ENCODE results near the gene ST3GAL3. TPM values are rescaled to one million over a fixed set of nuclear protein-coding genes. Genes with fewer than 3 reads are reported as not detected.

Gene ST3GAL3
- total RNA-seq, 1 experiment from 2014 or later: 4.1 TPM

Small RNA genes within 50 kb of the gene (small RNA-seq; reads per million reads assigned to genes)
- gene AL451062.2 (0 reads per million in 2 experiments), gene RF00026 (0 reads per million in 2 experiments)

Other genes starting within 250 kb of the ST3GAL3 start
- 6.3 and 8.7 TPM in 2 replicates for gene PTPRF, start 176.7 kb upstream of the ST3GAL3 start, total RNA-seq (2014; rRNA removed; shearing (Covaris generic))
- gene KDM4A, start 57.4 kb upstream of the ST3GAL3 start, total RNA-seq (2014; rRNA removed; shearing (Covaris generic)): 26.4 and 28.6 TPM in 2 replicates
- gene ARTN, start 226.3 kb downstream of the ST3GAL3 start, total RNA-seq (2014; rRNA removed; shearing (Covaris generic)): 0.27 TPM in 1 of 2 replicates, not detected in the other
- gene IPO13, start 239.4 kb downstream of the ST3GAL3 start, total RNA-seq (2014; rRNA removed; shearing (Covaris generic)): 27.6 and 29.4 TPM in 2 replicates

Measured in SK-MEL-5 (cell line).